Transverse colon (tissue), 4 donors: ENCODE data around the gene CLINT1. TPM values are rescaled to one million over a fixed set of nuclear protein-coding genes. Genes with fewer than 3 reads are reported as not detected.

Source experiments
- DNase-seq: peaks from one replicate; pipeline ENCODE4 v3.0.0-alpha.2; 2019
- H3K27ac ChIP-seq, 4 donors: fragments of 200-600 bp; sonication (generic); 2 replicates each; pipeline ENCODE4 v1.5.1; 2016 to 2018; ENCODE audit warnings: inconsistent platforms in 4 of 4
- H3K27me3 ChIP-seq: fragments of 200-600 bp; sonication (generic); 2 replicates; pipeline ENCODE4 v1.5.1; 2017; ENCODE audit warnings: inconsistent platforms
- H3K36me3 ChIP-seq, 4 donors: fragments of 200-600 bp; sonication (generic); 2 replicates each; pipeline ENCODE4 v1.5.1; 2017 to 2019; ENCODE audit warnings: inconsistent platforms in 4 of 4
- H3K4me1 ChIP-seq, 4 donors: fragments of 200-600 bp; sonication (generic); 2 replicates each; pipeline ENCODE4 v1.5.1; 2017 to 2020; ENCODE audit warnings: inconsistent platforms in 4 of 4
- H3K4me3 ChIP-seq, 4 donors: fragments of 200-600 bp; sonication (generic); 1 replicate in 1 of 4; 2 replicates in 3 of 4; pipeline versions ENCODE4 v1.5.1 to v1.6.1; 2017 to 2019; ENCODE audit warnings: inconsistent platforms in 4 of 4
- H3K9me3 ChIP-seq, 2 donors: fragments of 200-600 bp; sonication (generic); 2 replicates each; pipeline ENCODE4 v1.5.1; 2017 to 2019; ENCODE audit warnings: inconsistent platforms in 2 of 2
- EP300 ChIP-seq: sonication (generic); formaldehyde crosslinking; IDR thresholded peaks from one replicate; pipeline ENCODE4 v1.6.1; 2017; ENCODE audit warnings: antibody characterized with exemption, low read depth
- POLR2A ChIP-seq: fragments of 450-650 bp; IDR thresholded peaks from one replicate; pipeline ENCODE4 v1.6.1; 2016; ENCODE audit warnings: antibody characterized with exemption, mild to moderate bottlenecking, moderate library complexity
- POLR2AphosphoS5 ChIP-seq, 3 donors: sonication (generic); formaldehyde crosslinking; IDR thresholded peaks; one replicate each; pipeline ENCODE4 v1.6.1; 2016; ENCODE audit warnings: antibody characterized with exemption in 3 of 3
- WGBS, 2 donors: methylation state at CpG; one replicate each; pipeline ENCODE4 v1.1.5; 2018; ENCODE audit warnings: low coverage in 1 of 2; 5-methylcytosine and 5-hydroxymethylcytosine counted together
- in situ Hi-C, 4 donors: fragments of 200-750 bp; cut with MboI; loops; one replicate each; pipeline versions ENCODE4 v1.15.0 to v1.15.1; 2017; ENCODE audit warnings: low sequenced_read_pairs in 3 of 4, low pct_ligation_motif_present in 1 of 4, low pct_unique_long_range_greater_than_20kb in 1 of 4
- intact Hi-C: fragments of 100-400 bp; cut with DNase I; formaldehyde crosslinking; loops from one replicate; pipeline ENCODE4 v1.15.1; 2023; ENCODE audit warnings: low total_unique reads
- total RNA-seq, 4 donors: library from RNA; depleted of rRNA; stranded (reverse); fragments of >200 nt; gene quantifications; one replicate each; pipeline ENCODE4 v1.1.0, GENCODE V29; 2016
- TF ChIP-seq, protein P1 (sequence below), 5 experiments: fragments of 200-600 bp in 3 of 5; fragments of 450-650 bp in 2 of 5; sonication (generic) in 3 of 5; IDR thresholded peaks; 1 replicate in 2 of 5; 2 replicates in 3 of 5; pipeline ENCODE4 v1.5.1; 2016 to 2017; ENCODE audit warnings: antibody characterized with exemption in 5 of 5, inconsistent platforms in 3 of 5, mild to moderate bottlenecking in 2 of 5, moderate library complexity in 1 of 5

CLINT1 gene
- total RNA-seq, 4 donors from 2014 or later: 75.6 to 174 (median 131) TPM

DNA sequence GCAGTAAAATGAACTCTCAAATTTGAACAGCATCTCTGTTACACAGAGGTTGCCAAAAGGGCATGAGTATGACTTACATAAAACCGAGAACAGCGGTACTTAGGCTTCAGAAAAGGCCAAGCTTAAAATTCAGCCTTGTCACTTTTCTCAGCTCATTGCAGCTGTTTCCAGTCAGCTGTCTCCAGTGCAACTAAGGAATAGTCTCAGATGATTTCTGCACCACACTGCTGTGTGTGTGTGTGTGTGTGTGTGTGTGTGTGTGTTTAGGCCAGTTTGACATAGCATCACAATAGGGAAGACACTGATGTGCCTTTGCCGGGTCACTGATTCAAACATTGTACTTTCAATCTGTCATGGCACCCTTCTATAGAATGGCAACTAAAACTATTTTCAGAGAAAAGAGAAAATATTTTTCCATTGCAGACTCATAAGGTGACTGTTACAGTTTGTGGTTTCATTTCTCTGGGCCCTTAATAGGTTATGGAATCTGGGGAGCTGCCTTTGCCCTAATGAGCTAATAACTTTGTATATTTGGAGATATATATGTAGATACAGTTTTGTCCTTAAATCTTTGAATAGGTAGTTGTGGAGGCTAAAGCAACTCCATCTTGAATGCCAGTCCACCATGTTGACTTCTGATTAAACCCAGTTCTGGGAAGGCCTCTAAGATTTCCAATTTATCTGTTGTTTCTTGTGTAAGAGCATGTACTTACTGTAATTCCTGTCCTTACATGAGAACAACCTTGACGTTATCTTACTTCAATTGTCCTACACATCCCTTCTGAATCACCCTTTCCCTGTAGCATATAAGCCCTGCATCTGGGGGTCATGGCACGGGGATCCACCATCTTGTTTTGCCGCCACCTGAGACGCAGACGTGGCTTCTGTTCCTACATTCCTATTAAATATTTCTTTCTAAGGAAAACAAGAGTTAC, 110.9 kb downstream of the CLINT1 start:
- peaks cover 10 to 29% (median 13%) of the 10 kb centered on the region in 4 donors for H3K4me1 ChIP-seq
- no peaks in the 10 kb centered on the region for H3K9me3 ChIP-seq
- no peak overlapping the region for H3K27ac ChIP-seq
- H3K36me3 ChIP-seq: peaks cover 0 to 12% (median 0%) of the 10 kb centered on the region in 4 donors
- in situ Hi-C loops: loop anchor here in 3 of 4 donors (10.0 to 25.0 kb wide), 5 partner anchors 261 to 611 kb away; partner anchors contain the start of gene MED7 (in 1 of the 3)
- H3K27me3 ChIP-seq: no peaks in the 10 kb centered on the region
- no peak overlapping the region for H3K4me3 ChIP-seq
- DNase-seq: no peak
- TF ChIP-seq, protein P1, sequence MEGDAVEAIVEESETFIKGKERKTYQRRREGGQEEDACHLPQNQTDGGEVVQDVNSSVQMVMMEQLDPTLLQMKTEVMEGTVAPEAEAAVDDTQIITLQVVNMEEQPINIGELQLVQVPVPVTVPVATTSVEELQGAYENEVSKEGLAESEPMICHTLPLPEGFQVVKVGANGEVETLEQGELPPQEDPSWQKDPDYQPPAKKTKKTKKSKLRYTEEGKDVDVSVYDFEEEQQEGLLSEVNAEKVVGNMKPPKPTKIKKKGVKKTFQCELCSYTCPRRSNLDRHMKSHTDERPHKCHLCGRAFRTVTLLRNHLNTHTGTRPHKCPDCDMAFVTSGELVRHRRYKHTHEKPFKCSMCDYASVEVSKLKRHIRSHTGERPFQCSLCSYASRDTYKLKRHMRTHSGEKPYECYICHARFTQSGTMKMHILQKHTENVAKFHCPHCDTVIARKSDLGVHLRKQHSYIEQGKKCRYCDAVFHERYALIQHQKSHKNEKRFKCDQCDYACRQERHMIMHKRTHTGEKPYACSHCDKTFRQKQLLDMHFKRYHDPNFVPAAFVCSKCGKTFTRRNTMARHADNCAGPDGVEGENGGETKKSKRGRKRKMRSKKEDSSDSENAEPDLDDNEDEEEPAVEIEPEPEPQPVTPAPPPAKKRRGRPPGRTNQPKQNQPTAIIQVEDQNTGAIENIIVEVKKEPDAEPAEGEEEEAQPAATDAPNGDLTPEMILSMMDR (IDR thresholded peaks at IDR 0.05): no peak
- no peak for TF ChIP-seq POLR2AphosphoS5 (IDR thresholded peaks at IDR 0.05)
- TF ChIP-seq POLR2A: no peak
- no peak for TF ChIP-seq EP300
- intact Hi-C loops: loop anchor here (10.0 kb wide), 1 partner anchor 1713 kb away; no protein-coding TSS in a partner anchor
- WGBS, 2 donors: 89% methylated on average over 7 to 8 of the region's 8 CpGs

DNA sequence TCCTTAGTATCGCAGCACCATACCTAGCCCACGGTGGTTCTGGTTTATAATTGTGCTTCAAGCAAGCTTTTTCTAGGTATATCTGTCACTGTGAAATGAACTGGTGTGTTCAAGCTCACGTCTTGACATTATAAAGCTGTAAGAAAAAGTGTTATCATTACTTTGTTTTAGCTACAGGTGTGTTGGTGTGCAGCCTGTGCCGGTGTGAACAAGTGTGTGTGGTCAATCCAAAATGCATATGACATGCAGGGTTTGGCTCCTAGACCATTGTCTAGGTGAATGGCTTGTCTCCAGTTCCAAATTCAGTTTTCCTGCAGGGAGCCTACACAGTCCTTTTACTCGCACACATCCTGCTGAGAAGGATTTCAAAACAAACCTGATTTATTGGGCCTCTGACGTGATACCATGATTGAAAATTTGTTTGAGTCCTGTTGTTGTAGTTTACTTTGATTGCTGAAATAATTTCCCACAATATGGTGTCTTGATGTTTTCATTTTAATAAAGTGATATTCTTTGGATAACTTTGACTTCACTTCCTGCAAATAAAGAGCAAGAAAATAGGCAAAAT, 111.7 kb downstream of the CLINT1 start:
- in situ Hi-C loops: loop anchor here in 3 of 4 donors (10.0 to 25.0 kb wide), 5 partner anchors 260 to 610 kb away; partner anchors contain the start of gene MED7 (in 1 of the 3)
- 82 to 92% methylated on average over 6 of the region's 6 CpGs for WGBS, 2 donors

DNA sequence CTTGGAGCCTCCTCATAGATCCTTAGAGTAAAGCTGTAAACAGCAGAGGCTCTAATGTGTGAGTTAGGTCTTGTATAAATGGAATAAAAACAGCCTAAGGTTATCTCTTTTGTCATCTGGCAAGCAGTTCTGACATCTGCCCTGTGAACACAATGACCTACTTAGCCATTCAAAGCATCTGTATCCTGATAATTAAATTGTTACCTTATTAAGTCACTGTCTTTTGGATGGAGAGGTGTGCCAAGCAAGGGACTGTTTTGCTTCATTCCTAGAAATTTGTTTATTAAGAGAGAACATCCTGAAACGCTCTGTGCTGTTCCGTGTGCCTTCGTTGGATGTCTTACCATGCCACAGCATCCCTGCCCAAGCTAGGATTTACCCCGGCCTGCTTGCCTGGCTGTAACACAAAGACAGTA, 113.9 kb downstream of the CLINT1 start:
- H3K4me3 ChIP-seq: peak overlapping the region in 2 of 4 donors; percentile 83 to 92

More for the DNA sequence above, 111.7 kb downstream of the CLINT1 start:
- Histone ChIP-seq H3K27me3 (no peaks in the 10 kb centered on the region), H3K4me1 (peaks cover 12 to 31% (median 15%) of the 10 kb centered on the region in 4 donors), H3K36me3 (peaks cover 0 to 5% (median 0%) of the 10 kb centered on the region in 4 donors), H3K9me3 (no peaks in the 10 kb centered on the region), H3K27ac (no peak overlapping the region), H3K4me3 (no peak overlapping the region)
- intact Hi-C loops: loop anchor here (10.0 kb wide), 1 partner anchor 1712 kb away; no protein-coding TSS in a partner anchor
- TF ChIP-seq POLR2A: no peak
- DNase-seq: no peak

More for the DNA sequence above, 113.9 kb downstream of the CLINT1 start:
- peak overlapping the region in 2 of 4 donors; percentile 6 to 78 for H3K27ac ChIP-seq
- in situ Hi-C loops (loop anchor here in 3 of 4 donors (10.0 to 25.0 kb wide), 5 partner anchors 258 to 608 kb away; partner anchors contain the start of gene MED7 (in 1 of the 3)), intact Hi-C loops (loop anchor here (10.0 kb wide), 1 partner anchor 1710 kb away; no protein-coding TSS in a partner anchor)
- no peaks in the 10 kb centered on the region for H3K9me3 ChIP-seq
- TF ChIP-seq POLR2AphosphoS5 (IDR thresholded peaks at IDR 0.05) (no peak), POLR2A (no peak), EP300 (no peak)
- TF ChIP-seq, protein P1 (IDR thresholded peaks at IDR 0.05): no peak
- H3K27me3 ChIP-seq: no peaks in the 10 kb centered on the region
- WGBS, 2 donors: 68 to 88% methylated on average over 4 of the region's 4 CpGs
- no peak for DNase-seq
- no peaks in the 10 kb centered on the region for H3K36me3 ChIP-seq
- H3K4me1 ChIP-seq: peaks cover 12 to 26% (median 15%) of the 10 kb centered on the region in 4 donors
